HG03571 (cell line): ENCODE results near the gene CEPT1.

Source experiments
- ATAC-seq: cut with Tn5 transposase; IDR thresholded peaks from one replicate; pipeline ENCODE4 v1.9.1; 2021; ENCODE audit not compliant: unreplicated experiment

The CEPT1 gene

GRCh38 chr1:111225717-111226400 lies 85.8 kb downstream of the CEPT1 start:
- no peak for ATAC-seq

DNA sequence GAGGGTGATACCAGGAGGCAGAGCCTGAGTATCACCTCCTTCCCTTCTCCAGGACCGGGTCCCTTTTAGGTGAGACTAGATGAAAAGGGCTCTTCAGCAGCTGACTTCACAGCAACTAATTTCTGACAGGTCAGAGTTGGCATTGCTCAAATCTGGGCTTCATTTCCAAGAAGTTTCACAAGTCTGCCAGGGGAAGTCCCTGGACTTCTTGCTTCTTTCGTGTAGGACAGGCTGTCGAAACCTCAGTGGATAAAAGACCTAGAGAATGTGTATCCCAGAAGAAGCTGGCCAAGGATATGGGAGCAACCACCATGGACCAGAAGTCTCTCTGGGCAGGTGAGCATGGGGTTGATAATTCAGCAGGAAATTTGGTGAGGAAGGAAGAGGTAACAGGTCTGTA lies 87.4 kb downstream of the CEPT1 start, which contains the start of gene CHI3L2:
CHI3L2 (plus strand) TSS at position 280 of the 400 bp plus-strand sequence; CDS start at position 297, 17 bp downstream.
- no peak for ATAC-seq

GRCh38 chr1:111227851-111228747 lies 88.1 kb downstream of the CEPT1 start:
- no peak for ATAC-seq

DNA sequence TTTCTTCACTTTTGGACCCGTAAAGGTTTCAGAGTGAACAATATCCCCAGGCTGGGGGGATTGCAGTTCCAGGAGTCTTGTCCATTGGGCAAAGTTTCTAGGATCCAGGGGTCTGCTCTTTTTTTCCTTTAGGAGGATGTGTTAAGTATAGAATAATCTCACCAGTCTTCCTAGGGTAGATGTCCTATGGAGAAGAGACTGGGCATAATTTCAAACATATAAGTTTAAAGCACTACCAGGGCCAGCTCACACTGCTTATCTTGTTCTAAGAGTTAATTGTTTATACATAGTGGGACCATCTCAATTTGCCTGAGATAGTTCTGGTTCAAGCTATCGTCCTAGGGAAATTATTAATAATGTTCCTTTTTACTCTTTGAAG lies 88.7 kb downstream of the CEPT1 start:
- no peak for ATAC-seq

- ATAC-seq = no peak
Measured at GRCh38 chr1:111232134-111232533, 92.1 kb downstream of the CEPT1 start.

GRCh38 chr1:111234258-111234657 lies 94.2 kb downstream of the CEPT1 start:
- ATAC-seq = no peak
